ENCODE results near the gene ZNF385A.

ZNF385A gene

GRCh38 chr12:54351341-54351740 is 33.2 kb downstream of the ZNF385A start:
- TF ChIP-seq, protein P1, sequence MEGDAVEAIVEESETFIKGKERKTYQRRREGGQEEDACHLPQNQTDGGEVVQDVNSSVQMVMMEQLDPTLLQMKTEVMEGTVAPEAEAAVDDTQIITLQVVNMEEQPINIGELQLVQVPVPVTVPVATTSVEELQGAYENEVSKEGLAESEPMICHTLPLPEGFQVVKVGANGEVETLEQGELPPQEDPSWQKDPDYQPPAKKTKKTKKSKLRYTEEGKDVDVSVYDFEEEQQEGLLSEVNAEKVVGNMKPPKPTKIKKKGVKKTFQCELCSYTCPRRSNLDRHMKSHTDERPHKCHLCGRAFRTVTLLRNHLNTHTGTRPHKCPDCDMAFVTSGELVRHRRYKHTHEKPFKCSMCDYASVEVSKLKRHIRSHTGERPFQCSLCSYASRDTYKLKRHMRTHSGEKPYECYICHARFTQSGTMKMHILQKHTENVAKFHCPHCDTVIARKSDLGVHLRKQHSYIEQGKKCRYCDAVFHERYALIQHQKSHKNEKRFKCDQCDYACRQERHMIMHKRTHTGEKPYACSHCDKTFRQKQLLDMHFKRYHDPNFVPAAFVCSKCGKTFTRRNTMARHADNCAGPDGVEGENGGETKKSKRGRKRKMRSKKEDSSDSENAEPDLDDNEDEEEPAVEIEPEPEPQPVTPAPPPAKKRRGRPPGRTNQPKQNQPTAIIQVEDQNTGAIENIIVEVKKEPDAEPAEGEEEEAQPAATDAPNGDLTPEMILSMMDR (IDR thresholded peaks at IDR 0.05; ENCODE audit: low read depth, low read length), result no peak

DNA sequence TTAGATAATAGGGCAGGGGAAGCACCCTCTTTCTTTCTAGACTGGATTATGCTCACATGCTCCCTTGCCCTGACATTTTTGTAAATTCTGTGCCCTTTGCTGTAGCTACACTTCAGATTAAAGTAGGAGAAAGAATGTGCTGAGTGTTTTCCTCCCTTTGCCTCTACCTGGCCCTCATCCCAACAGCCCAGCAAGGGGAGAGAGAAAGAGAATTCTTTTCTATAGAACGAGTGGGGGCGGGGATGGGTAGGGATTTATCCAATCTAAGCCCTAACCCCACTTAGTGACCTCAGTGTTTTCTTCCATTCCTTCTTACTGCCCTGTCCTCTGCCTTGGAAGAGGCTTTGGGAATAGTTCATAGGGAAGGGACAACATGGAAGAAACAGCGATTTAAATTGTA is 33.8 kb downstream of the ZNF385A start:
- TF ChIP-seq, protein P1 (IDR thresholded peaks at IDR 0.05; ENCODE audit: low read depth, low read length), result no peak
- H3K4me3 ChIP-seq (ENCODE audit: low read depth, low read length), result no peak overlapping the region

More at GRCh38 chr12:54351341-54351740, 33.2 kb downstream of the ZNF385A start:
- H3K4me3 ChIP-seq (ENCODE audit: low read depth, low read length), result no peak overlapping the region

DNA sequence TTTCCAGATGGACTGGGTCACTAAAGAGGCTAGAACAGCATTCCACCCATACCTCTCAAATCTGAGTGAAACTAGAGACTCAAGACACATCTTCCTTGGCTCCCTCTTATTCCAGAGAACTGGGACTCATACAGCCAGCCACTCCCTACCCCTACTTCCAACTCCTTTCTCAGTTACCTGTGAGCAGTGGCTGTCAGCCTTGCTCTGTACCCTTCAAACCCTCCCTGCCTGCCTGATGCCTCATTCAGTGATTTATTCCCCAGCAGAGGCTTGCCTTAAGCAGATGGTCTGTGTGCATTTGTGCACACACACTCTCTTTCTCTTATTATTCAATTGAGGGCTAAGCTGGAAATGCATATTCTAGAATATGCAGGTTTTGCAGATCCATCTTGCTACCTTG is 34.9 kb downstream of the ZNF385A start:
- TF ChIP-seq, protein P1 (IDR thresholded peaks at IDR 0.05; ENCODE audit: low read depth, low read length), result no peak
- H3K4me3 ChIP-seq (ENCODE audit: low read depth, low read length), result no peak overlapping the region

- H3K4me3 ChIP-seq (ENCODE audit: low read depth, low read length), result no peak overlapping the region
- TF ChIP-seq, protein P1 (IDR thresholded peaks at IDR 0.05; ENCODE audit: low read depth, low read length), result no peak
Measured at GRCh38 chr12:54349036-54349435, 35.5 kb downstream of the ZNF385A start.

GRCh38 chr12:54341378-54342300 is 42.9 kb downstream of the ZNF385A start:
- TF ChIP-seq, protein P1 (IDR thresholded peaks at IDR 0.05; ENCODE audit: low read depth, low read length), result no peak
- no peak overlapping the region for H3K4me3 ChIP-seq (ENCODE audit: low read depth, low read length)

DNA sequence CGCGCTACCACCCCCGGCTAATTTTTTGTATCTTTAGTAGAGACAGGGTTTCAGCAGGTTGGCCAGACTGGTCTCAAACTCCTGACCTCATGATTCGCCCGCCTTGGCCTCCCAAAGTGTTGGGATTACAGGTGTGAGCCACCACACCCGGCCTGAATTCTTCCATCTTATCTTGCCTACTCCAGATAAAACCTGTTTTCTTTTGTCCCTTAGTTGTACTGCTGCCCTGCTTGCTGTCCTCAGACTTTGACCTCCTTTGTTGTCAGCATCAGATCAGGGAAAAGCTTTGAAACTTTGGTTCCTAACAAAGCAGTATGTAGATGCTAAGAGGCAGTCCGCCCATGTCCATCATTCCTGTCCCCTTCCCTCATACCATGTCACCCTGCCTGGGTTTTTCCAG is 43.7 kb downstream of the ZNF385A start:
- no peak overlapping the region for H3K4me3 ChIP-seq (ENCODE audit: low read depth, low read length)
- TF ChIP-seq, protein P1 (IDR thresholded peaks at IDR 0.05; ENCODE audit: low read depth, low read length), result no peak

DNA sequence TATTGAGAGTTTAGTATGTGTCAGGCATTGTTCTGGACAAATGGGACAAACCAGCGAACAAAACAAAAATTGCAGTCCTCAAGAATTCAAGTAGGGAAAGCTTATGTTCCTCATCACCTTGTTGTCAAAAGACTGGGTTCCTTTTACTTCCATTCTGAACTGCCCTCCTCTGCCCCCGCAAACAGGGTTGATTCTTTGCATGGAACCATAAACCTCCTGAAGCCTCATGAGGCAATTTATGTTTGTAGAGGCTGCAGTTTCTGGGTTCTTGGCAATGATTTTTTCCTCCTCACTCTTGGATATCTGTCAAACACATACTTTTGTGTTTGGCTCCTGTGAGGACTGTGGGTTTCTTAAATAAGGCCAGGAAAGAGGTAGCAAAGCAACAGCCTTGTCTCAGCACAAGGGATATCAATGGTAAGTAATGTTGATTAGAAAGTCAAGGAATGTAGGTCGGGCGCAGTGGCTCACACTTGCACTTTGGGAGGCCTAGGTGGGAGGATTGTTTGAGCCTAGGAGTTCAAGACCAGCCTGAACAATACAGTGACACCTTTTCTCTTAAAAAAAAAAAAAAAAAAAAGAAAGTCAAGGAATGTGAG is 45.7 kb downstream of the ZNF385A start:
- TF ChIP-seq, protein P1 (IDR thresholded peaks at IDR 0.05; ENCODE audit: low read depth, low read length), result no peak

More for the DNA sequence above, 45.7 kb downstream of the ZNF385A start:
- H3K4me3 ChIP-seq (ENCODE audit: low read depth, low read length), result no peak overlapping the region
